Activated CD8-positive, alpha-beta memory T cell treated with anti-CD3 and anti-CD28 coated beads, Interleukin-2, amount 50 U/mL, for 4 hours (primary cell): ENCODE measurements around the gene DDX50.
A peak's percentile ranks its signal among the peaks of the same experiment; 100 is the strongest.
"Not testable (repeated sequence)": the region's sequence is repeated elsewhere in the genome, so short reads cannot be mapped to it uniquely, and the experiment has no call there.

Source experiments
- DNase-seq: peaks from one replicate; pipeline ENCODE4 v3.0.0-alpha.2; 2020

Gene DDX50

GRCh38 chr10:68902382-68902781 is 1.3 kb downstream of the DDX50 start:
- DNase-seq = no peak

- DNase-seq = no peak
Observed at GRCh38 chr10:68924593-68924992, 23.5 kb downstream of the DDX50 start.

- DNase-seq = no peak
Observed at GRCh38 chr10:68925489-68925888, 24.4 kb downstream of the DDX50 start.

- not testable (repeated sequence) for DNase-seq
Observed at GRCh38 chr10:68929157-68929556, 28.0 kb downstream of the DDX50 start.

- DNase-seq = not testable (repeated sequence)
Observed at GRCh38 chr10:68929888-68930287, 28.8 kb downstream of the DDX50 start.

GRCh38 chr10:68932860-68933259 is 31.7 kb downstream of the DDX50 start:
- DNase-seq = not testable (repeated sequence)

- DNase-seq = no peak
Observed at GRCh38 chr10:68934994-68935393, 33.9 kb downstream of the DDX50 start.

- no peak for DNase-seq
Observed at GRCh38 chr10:68938117-68938516, 37.0 kb downstream of the DDX50 start.

GRCh38 chr10:68938884-68939283 is 37.8 kb downstream of the DDX50 start:
- DNase-seq = no peak

- DNase-seq = not testable (repeated sequence)
Observed at GRCh38 chr10:68940917-68941316, 39.8 kb downstream of the DDX50 start.

- no peak for DNase-seq
Observed at GRCh38 chr10:68950598-68950997, 49.5 kb downstream of the DDX50 start.

GRCh38 chr10:68954904-68955303 is 53.8 kb downstream of the DDX50 start:
- no peak for DNase-seq

- DNase-seq = no peak
Observed at GRCh38 chr10:68955355-68955831, 54.3 kb downstream of the DDX50 start.

- peak; percentile 87 for DNase-seq
Observed at GRCh38 chr10:68955832-68956532, 54.9 kb downstream of the DDX50 start, which contains the start of gene DDX21. DDX21 (plus strand) TSS chr10:68956170; CDS start chr10:68956226, 56 bp downstream.

GRCh38 chr10:68957284-68957615 is 56.1 kb downstream of the DDX50 start:
- DNase-seq = no peak

GRCh38 chr10:68957654-68958053 is 56.5 kb downstream of the DDX50 start:
- no peak for DNase-seq

GRCh38 chr10:68959695-68960527 is 58.8 kb downstream of the DDX50 start:
- no peak for DNase-seq

- DNase-seq = no peak
Observed at GRCh38 chr10:68963151-68963550, 62.0 kb downstream of the DDX50 start.

GRCh38 chr10:68973975-68974374 is 72.9 kb downstream of the DDX50 start:
- no peak for DNase-seq

- not testable (repeated sequence) for DNase-seq
Observed at GRCh38 chr10:68975936-68976473, 74.9 kb downstream of the DDX50 start.

- DNase-seq = not testable (repeated sequence)
Observed at GRCh38 chr10:68979738-68980137, 78.6 kb downstream of the DDX50 start.

- no peak for DNase-seq
Observed at GRCh38 chr10:68981074-68981473, 80.0 kb downstream of the DDX50 start.

- DNase-seq = no peak
Observed at GRCh38 chr10:68982389-68982788, 81.3 kb downstream of the DDX50 start.

GRCh38 chr10:68987611-68988010 is 86.5 kb downstream of the DDX50 start:
- no peak for DNase-seq
